ENCODE data around the gene RASGRP4.

RASGRP4 gene

GRCh38 chr19:38388349-38389100 lies 37.5 kb downstream of the RASGRP4 start, which contains the start of gene SPRED3:
TSS of gene SPRED3 (plus strand) at chr19:38388697. CDS start at chr19:38390303, 1,606 bp downstream.
- DNase-seq, result peak; percentile 62

- peak; percentile 88 for DNase-seq
Measured at GRCh38 chr19:38387550-38388348, 38.3 kb downstream of the RASGRP4 start, which contains the start of gene GGN. TSS of gene GGN (minus strand) at chr19:38388034. CDS start at chr19:38387261, 773 bp downstream.

GRCh38 chr19:38386971-38387549 lies 39.0 kb downstream of the RASGRP4 start:
- DNase-seq, result no peak

GRCh38 chr19:38386300-38386970 lies 39.6 kb downstream of the RASGRP4 start:
- no peak for DNase-seq

GRCh38 chr19:38385804-38386257 lies 40.2 kb downstream of the RASGRP4 start:
- DNase-seq, result no peak

- DNase-seq, result no peak
Measured at GRCh38 chr19:38385057-38385803, 40.8 kb downstream of the RASGRP4 start.

- no peak for DNase-seq
Measured at GRCh38 chr19:38384209-38385027, 41.6 kb downstream of the RASGRP4 start.

- no peak for DNase-seq
Measured at GRCh38 chr19:38383743-38384142, 42.3 kb downstream of the RASGRP4 start.

- no peak for DNase-seq
Measured at GRCh38 chr19:38383184-38383583, 42.8 kb downstream of the RASGRP4 start.

- DNase-seq, result no peak
Measured at GRCh38 chr19:38381138-38381537, 44.9 kb downstream of the RASGRP4 start.

GRCh38 chr19:38378866-38379265 lies 47.2 kb downstream of the RASGRP4 start:
- DNase-seq, result no peak

- DNase-seq, result no peak
Measured at GRCh38 chr19:38377052-38377451, 49.0 kb downstream of the RASGRP4 start.

- no peak for DNase-seq
Measured at GRCh38 chr19:38376576-38376975, 49.4 kb downstream of the RASGRP4 start.

GRCh38 chr19:38375748-38376147 lies 50.3 kb downstream of the RASGRP4 start:
- DNase-seq, result no peak

- no peak for DNase-seq
Measured at GRCh38 chr19:38375098-38375493, 50.9 kb downstream of the RASGRP4 start.

- DNase-seq, result peak; percentile 98
Measured at GRCh38 chr19:38374332-38375097, 51.5 kb downstream of the RASGRP4 start, which contains the start of gene PSMD8. TSS of gene PSMD8 (plus strand) at chr19:38374571. CDS start at chr19:38374602, 31 bp downstream.

- no peak for DNase-seq
Measured at GRCh38 chr19:38373907-38374331, 52.1 kb downstream of the RASGRP4 start.

GRCh38 chr19:38371081-38371480 lies 54.9 kb downstream of the RASGRP4 start:
- no peak for DNase-seq

- no peak for DNase-seq
Measured at GRCh38 chr19:38370299-38370698, 55.7 kb downstream of the RASGRP4 start.

- no peak for DNase-seq
Measured at GRCh38 chr19:38369584-38369983, 56.4 kb downstream of the RASGRP4 start.
